Urinary bladder (tissue), 4 donors: ENCODE results near the gene CNPY2. TPM values are rescaled to one million over a fixed set of nuclear protein-coding genes. Genes with fewer than 3 reads are reported as not detected.
"Not testable (repeated sequence)": the region's sequence is repeated elsewhere in the genome, so short reads cannot be mapped to it uniquely, and the experiment has no call there.

Experiments used
- DNase-seq: peaks from one replicate; pipeline ENCODE4 v3.0.0-alpha.2; 2015; ENCODE audit errors: extremely low spot score
- H3K27ac ChIP-seq: one replicate; pipeline ENCODE4 v1.5.1; 2013; ENCODE audit warnings: low read depth, mild to moderate bottlenecking, moderate library complexity
- H3K36me3 ChIP-seq: one replicate; pipeline ENCODE4 v1.6.1; 2013; ENCODE audit warnings: mild to moderate bottlenecking, moderate library complexity; ENCODE audit not compliant: insufficient read depth
- H3K4me1 ChIP-seq: one replicate; pipeline ENCODE4 v1.6.1; 2013; ENCODE audit warnings: mild to moderate bottlenecking, moderate library complexity; ENCODE audit not compliant: insufficient read depth
- H3K4me3 ChIP-seq: one replicate; pipeline ENCODE4 v1.5.1; 2013; ENCODE audit warnings: low read depth, low read length
- WGBS: extraction: QIAGEN DNeasy Blood & Tissue Kit; methylation state at CpG from one replicate; pipeline ENCODE4 v1.1.7; 2013; 5-methylcytosine and 5-hydroxymethylcytosine counted together
- polyA plus RNA-seq: library from polyadenylated mRNA; stranded (reverse); fragments of 200-250 nt; gene quantifications from one replicate; pipeline ENCODE4 v1.2.3, GENCODE V29; 2013
- total RNA-seq: library from RNA; depleted of rRNA; stranded (reverse); fragments of >200 nt; gene quantifications from one replicate; pipeline ENCODE4 v1.2.3, GENCODE V29; 2014
- donor health status: healthy with polysubstance abuse.
- donor health status: healthy.

Gene CNPY2
- total RNA-seq (53.8 TPM), polyA plus RNA-seq (75.6 TPM)

- peak within 1 kb of the TSS; percentile 76 for H3K4me3 ChIP-seq
- peak within 1 kb of the TSS; percentile 84 for H3K27ac ChIP-seq
- DNase-seq, result peak; percentile 94
- WGBS, result under 1% methylated on average over 62 of the region's 62 CpGs
- no peaks in the 10 kb centered on the region for H3K36me3 ChIP-seq
- no peaks in the 10 kb centered on the region for H3K4me1 ChIP-seq
Measured at GRCh38 chr12:56315622-56316473, at the start of gene CNPY2. Gene CNPY2, minus strand, starts transcription at chr12:56315988. Its CDS starts 771 bp downstream, at chr12:56315217.

- Histone ChIP-seq H3K36me3 (no peaks in the 10 kb centered on the region), H3K4me3 (no peak within 1 kb of the TSS), H3K4me1 (no peaks in the 10 kb centered on the region), H3K27ac (no peak within 1 kb of the TSS)
- DNase-seq, result no peak
- WGBS, result 90% methylated on average over 10 of the region's 10 CpGs
Measured at GRCh38 chr12:56362130-56363059, 46.6 kb upstream of the CNPY2 start, which contains the start of gene APOF. Gene APOF, minus strand, starts transcription at chr12:56362857. Its CDS starts 112 bp downstream, at chr12:56362745.

- no peaks in the 10 kb centered on the region for H3K4me1 ChIP-seq
- 78% methylated on average over 8 of the region's 8 CpGs for WGBS
- H3K27ac ChIP-seq, result no peak overlapping the region
- no peaks in the 10 kb centered on the region for H3K36me3 ChIP-seq
- DNase-seq, result no peak
- H3K4me3 ChIP-seq, result no peak overlapping the region
Measured at GRCh38 chr12:56361487-56362129, 45.8 kb upstream of the CNPY2 start.

- Histone ChIP-seq H3K36me3 (peaks cover 4% of the 10 kb centered on the region), H3K27ac (peak within 1 kb of the TSS; percentile 91), H3K4me3 (peak within 1 kb of the TSS; percentile 54), H3K4me1 (no peaks in the 10 kb centered on the region)
- peak; percentile 100 for DNase-seq
- WGBS, result under 1% methylated on average over 54 of the region's 54 CpGs
Measured at GRCh38 chr12:56359851-56360767, 44.3 kb upstream of the CNPY2 start, which contains the start of gene STAT2. Gene STAT2, minus strand, starts transcription at chr12:56360107. Its CDS starts 3,536 bp downstream, at chr12:56356571.

GRCh38 chr12:56358836-56359532, 43.2 kb upstream of the CNPY2 start:
- Histone ChIP-seq H3K4me3 (peak overlapping the region; percentile 54), H3K27ac (no peak overlapping the region), H3K36me3 (peaks cover 11% of the 10 kb centered on the region), H3K4me1 (no peaks in the 10 kb centered on the region)
- DNase-seq, result no peak
- 3% methylated on average over 1 of the region's 1 CpG for WGBS

GRCh38 chr12:56351325-56351724, 35.5 kb upstream of the CNPY2 start:
- H3K36me3 ChIP-seq, result peaks cover 18% of the 10 kb centered on the region
- no peak overlapping the region for H3K4me3 ChIP-seq
- H3K4me1 ChIP-seq, result no peaks in the 10 kb centered on the region
- no peak overlapping the region for H3K27ac ChIP-seq
- DNase-seq, result no peak
- WGBS, result 97% methylated on average over 2 of the region's 2 CpGs

DNA sequence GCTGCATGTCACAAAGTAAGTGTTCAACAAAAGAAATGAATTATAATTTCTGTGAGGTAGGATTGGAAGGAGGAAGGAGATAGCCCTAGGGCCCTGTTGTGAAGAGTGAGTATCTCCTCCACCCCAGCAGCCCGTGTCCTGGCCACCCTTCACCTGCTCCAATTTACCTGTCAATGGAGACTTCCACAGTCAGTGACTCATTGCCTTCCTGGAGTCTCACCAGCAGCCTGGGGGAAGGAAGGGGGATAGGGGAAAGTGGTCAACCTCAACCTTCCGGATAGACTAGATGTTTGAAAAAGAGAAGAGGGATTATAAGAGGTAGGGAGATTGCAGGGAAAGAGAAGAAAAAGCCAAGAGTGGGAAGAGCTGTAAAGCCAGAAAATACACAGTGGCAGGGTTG, 34.9 kb upstream of the CNPY2 start:
- Histone ChIP-seq H3K4me1 (no peaks in the 10 kb centered on the region), H3K27ac (no peak overlapping the region), H3K4me3 (no peak overlapping the region), H3K36me3 (peaks cover 18% of the 10 kb centered on the region)
- WGBS, result 91% methylated on average over 2 of the region's 2 CpGs
- no peak for DNase-seq

- WGBS, result 94% methylated on average over 5 of the region's 5 CpGs
- H3K4me1 ChIP-seq, result no peaks in the 10 kb centered on the region
- H3K4me3 ChIP-seq, result no peak overlapping the region
- DNase-seq, result no peak
- no peak overlapping the region for H3K27ac ChIP-seq
- H3K36me3 ChIP-seq, result peaks cover 6% of the 10 kb centered on the region
Measured at GRCh38 chr12:56348776-56349175, 33.0 kb upstream of the CNPY2 start.

DNA sequence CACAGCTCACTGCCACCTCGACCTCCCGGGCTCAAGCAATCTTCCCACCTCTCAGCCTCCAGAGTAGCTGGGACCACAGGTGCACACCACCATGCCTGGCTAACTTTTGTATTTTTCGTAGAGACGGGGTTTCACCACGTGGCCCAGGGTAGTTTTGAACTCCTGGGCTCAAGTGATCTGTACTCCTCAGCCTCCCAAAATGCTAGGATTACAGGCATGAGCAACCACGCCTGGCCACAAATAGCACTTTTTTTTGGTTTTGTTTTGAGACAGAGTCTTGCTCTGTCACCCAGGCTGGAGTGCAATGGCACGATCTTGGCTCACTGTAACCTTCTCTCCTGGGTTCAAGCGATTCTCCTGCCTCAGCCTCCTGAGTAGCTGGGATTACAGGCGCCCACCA, 31.5 kb upstream of the CNPY2 start:
- DNase-seq, H3K4me3 ChIP-seq, H3K36me3 ChIP-seq, H3K4me1 ChIP-seq, H3K27ac ChIP-seq: not testable (repeated sequence)
- 93% methylated on average over 9 of the region's 9 CpGs for WGBS

DNA sequence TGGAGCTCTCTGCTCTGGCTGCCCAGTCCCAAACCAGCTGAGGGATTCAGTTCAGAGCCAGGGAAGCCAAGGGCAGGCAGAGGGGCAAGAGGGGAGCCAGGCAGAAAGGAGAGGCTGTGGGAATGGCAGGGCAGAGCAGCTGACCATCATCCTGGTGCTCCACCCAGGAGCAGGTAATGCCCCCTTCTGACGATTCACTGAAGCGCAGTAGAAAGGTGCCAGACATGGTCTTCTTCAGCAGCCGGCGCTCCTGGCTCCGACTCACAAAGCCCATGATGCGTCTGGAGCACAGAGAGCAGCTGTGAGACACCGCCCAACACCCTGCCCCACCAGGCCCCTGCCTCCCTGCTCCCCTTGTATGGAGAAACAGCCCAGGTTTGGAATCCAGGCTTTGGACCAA, 30.9 kb upstream of the CNPY2 start:
- H3K4me3 ChIP-seq, result no peak overlapping the region
- DNase-seq, result no peak
- WGBS, result 73% methylated on average over 7 of the region's 7 CpGs
- H3K4me1 ChIP-seq, result no peaks in the 10 kb centered on the region
- no peak overlapping the region for H3K27ac ChIP-seq
- H3K36me3 ChIP-seq, result peaks cover 6% of the 10 kb centered on the region

DNA sequence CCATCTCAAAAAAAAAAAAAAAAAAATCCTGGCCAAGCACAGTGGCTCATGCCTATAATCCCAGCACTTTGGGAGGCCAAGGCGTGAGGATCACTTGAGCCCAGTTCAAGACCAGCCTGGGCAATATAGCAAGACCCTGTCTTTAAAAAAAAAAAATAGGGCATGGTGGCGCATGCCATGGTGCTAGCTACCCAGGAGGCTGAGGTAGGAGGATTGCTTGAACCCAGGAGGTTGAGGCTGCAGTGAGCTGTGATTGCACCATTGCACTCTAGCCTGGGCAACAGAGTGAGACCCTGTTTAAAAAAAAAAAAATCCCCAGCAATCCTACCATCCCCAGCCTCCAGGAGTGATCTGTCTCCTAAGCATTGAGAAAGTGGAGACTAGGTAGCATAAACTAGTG, 26.5 kb upstream of the CNPY2 start:
- not testable (repeated sequence) for H3K36me3 ChIP-seq

GRCh38 chr12:56341616-56342015, 25.8 kb upstream of the CNPY2 start:
- DNase-seq, result no peak
- Histone ChIP-seq H3K36me3 (no peaks in the 10 kb centered on the region), H3K4me1 (no peaks in the 10 kb centered on the region), H3K27ac (no peak overlapping the region), H3K4me3 (no peak overlapping the region)
- 24% methylated on average over 1 of the region's 1 CpG for WGBS

More for the DNA sequence above, 26.5 kb upstream of the CNPY2 start:
- H3K27ac ChIP-seq, H3K4me3 ChIP-seq, H3K4me1 ChIP-seq, DNase-seq: not testable (repeated sequence)
- 97% methylated on average over 2 of the region's 2 CpGs for WGBS
